ENCODE data around the gene VAV2. TPM values are rescaled to one million over a fixed set of nuclear protein-coding genes. Genes with fewer than 3 reads are reported as not detected.

VAV2 gene
- total and polyA plus RNA-seq, 2 of the 4 experiments (the other 2 are of a cell fraction) = 10.8 to 13.4 TPM

GRCh38 chr9:133775951-133776905 is 215.9 kb downstream of the VAV2 start:
- Histone ChIP-seq H3K4me3 (ENCODE audit: insufficient read depth, low read depth, low read length) (no peak overlapping the region), H3K4ac (ENCODE audit: low read depth, low read length) (no peak overlapping the region), H2AK5ac (ENCODE audit: low read depth, low read length) (no peak overlapping the region), H3K18ac (ENCODE audit: low read depth, low read length) (no peak overlapping the region), H4K91ac (ENCODE audit: insufficient read depth, low read depth, low read length) (no peak overlapping the region), H2AK9ac (replicated peaks; ENCODE audit: low read depth, low read length, poor library complexity) (no peak overlapping the region), H3K4me1 (ENCODE audit: control insufficient read depth, insufficient read depth, low read length) (peaks cover 3% of the 10 kb centered on the region; the same call in 1 of the 2 replicates), H3K9me3 (ENCODE audit: control insufficient read depth, insufficient read depth, low read length) (no peaks in the 10 kb centered on the region), H2AFZ (replicated peaks; ENCODE audit: low read length, poor library complexity) (no peak overlapping the region), H3K36me3 (ENCODE audit: control insufficient read depth, insufficient read depth, low read length) (peaks cover 60% of the 10 kb centered on the region), H2BK120ac (ENCODE audit: low read depth, low read length) (no peak overlapping the region), H4K5ac (ENCODE audit: low read depth, low read length) (no peak overlapping the region), H3K9ac (ENCODE audit: low read depth, low read length) (no peak overlapping the region), H2BK5ac (ENCODE audit: low read depth, low read length, poor library complexity, severe bottlenecking) (no peak overlapping the region), H4K8ac (ENCODE audit: low read depth in 2 of 2, low read length in 2 of 2) (no peak overlapping the region), H2BK15ac (ENCODE audit: low read depth, low read length) (no peak overlapping the region), H3K27me3 (ENCODE audit: control insufficient read depth, insufficient read depth, low read length) (no peaks in the 10 kb centered on the region), H3K79me1 (ENCODE audit: low read depth in 1 of 2, low read length in 2 of 2) (no peaks in the 10 kb centered on the region; a peak in 1 of 4 replicates), H3K9me1 (ENCODE audit: insufficient read depth, low read length) (no peaks in the 10 kb centered on the region; the same call in 1 of the 2 replicates), H4K20me1 (ENCODE audit: insufficient read depth, low read length) (peaks cover 8% of the 10 kb centered on the region; the same call in 1 of the 2 replicates), H3K4me2 (ENCODE audit: low read depth, low read length) (no peak overlapping the region), H3K23ac (ENCODE audit: low read depth, low read length) (no peak overlapping the region), H3K56ac (ENCODE audit: extremely low read depth, insufficient read depth, low read length) (no peak overlapping the region), H2BK20ac (ENCODE audit: low read depth, low read length) (no peak overlapping the region), H3K27ac (ENCODE audit: insufficient read depth, low read length) (no peak overlapping the region), H3K14ac (replicated peaks; ENCODE audit: low read depth, low read length) (no peak overlapping the region)
- in situ Hi-C loops (cut with MboI; ENCODE audit: low sequenced_read_pairs) = loop anchor here (25.0 kb wide), 1 partner anchor 361 kb away; the partner anchor contains the start of gene WDR5
- ATAC-seq (ENCODE audit: low read depth) (no peak), DNase-seq (no peak)
- intact Hi-C loops (cut with micrococcal nuclease) = no loop called here
- WGBS, 2 experiments (ENCODE audit: extremely low coverage in 2 of 2, insufficient read length in 1 of 2) = 95% methylated on average over 7 of the region's 27 CpGs; no CpG with 5 or more reads in 1 of the 2 experiments
- TF ChIP-seq FOS (IDR thresholded peaks at IDR 0.05; ENCODE audit: low read depth, low read length) (no peak), CHD1 (IDR thresholded peaks at IDR 0.05; ENCODE audit: low read depth, low read length) (no peak), MAZ (IDR thresholded peaks at IDR 0.05; ENCODE audit: borderline replicate concordance, low read depth, low read length) (no peak), NFE2L2 (IDR thresholded peaks at IDR 0.05; ENCODE audit: low read depth, low read length) (no peak), CEBPB (IDR thresholded peaks at IDR 0.05; ENCODE audit: low read depth, low read length) (no peak), SMC3 (IDR thresholded peaks at IDR 0.05; ENCODE audit: low read depth, low read length) (no peak), MXI1 (IDR thresholded peaks at IDR 0.05; ENCODE audit: borderline replicate concordance, low read depth, low read length) (no peak), RFX5 (IDR thresholded peaks at IDR 0.05; ENCODE audit: low read depth, low read length) (no peak), BHLHE40 (IDR thresholded peaks at IDR 0.05; ENCODE audit: low read depth, low read length) (no peak), USF2 (IDR thresholded peaks at IDR 0.05; ENCODE audit: low read depth, low read length) (no peak), RCOR1 (IDR thresholded peaks at IDR 0.05; ENCODE audit: insufficient replicate concordance, low read length) (no peak)
- TF ChIP-seq, protein P1, sequence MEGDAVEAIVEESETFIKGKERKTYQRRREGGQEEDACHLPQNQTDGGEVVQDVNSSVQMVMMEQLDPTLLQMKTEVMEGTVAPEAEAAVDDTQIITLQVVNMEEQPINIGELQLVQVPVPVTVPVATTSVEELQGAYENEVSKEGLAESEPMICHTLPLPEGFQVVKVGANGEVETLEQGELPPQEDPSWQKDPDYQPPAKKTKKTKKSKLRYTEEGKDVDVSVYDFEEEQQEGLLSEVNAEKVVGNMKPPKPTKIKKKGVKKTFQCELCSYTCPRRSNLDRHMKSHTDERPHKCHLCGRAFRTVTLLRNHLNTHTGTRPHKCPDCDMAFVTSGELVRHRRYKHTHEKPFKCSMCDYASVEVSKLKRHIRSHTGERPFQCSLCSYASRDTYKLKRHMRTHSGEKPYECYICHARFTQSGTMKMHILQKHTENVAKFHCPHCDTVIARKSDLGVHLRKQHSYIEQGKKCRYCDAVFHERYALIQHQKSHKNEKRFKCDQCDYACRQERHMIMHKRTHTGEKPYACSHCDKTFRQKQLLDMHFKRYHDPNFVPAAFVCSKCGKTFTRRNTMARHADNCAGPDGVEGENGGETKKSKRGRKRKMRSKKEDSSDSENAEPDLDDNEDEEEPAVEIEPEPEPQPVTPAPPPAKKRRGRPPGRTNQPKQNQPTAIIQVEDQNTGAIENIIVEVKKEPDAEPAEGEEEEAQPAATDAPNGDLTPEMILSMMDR (conservative IDR thresholded peaks at IDR 0.05; ENCODE audit: low read depth, low read length) = no peak
- CTCF ChIA-PET = interaction anchor here (0.9 kb wide), 1 partner anchor 218 kb away, joined by 3 read pairs; no protein-coding TSS in a partner anchor
- dilution Hi-C loops (cut with HindIII; ENCODE audit: low sequenced_read_pairs, unreplicated experiment) = loop anchor here (25.0 kb wide), 1 partner anchor 236 kb away; no protein-coding TSS in a partner anchor
- no TSS peak for BruUV-seq (replicated peaks)
- POLR2A ChIA-PET (ENCODE audit: unreplicated experiment) = no interaction called here
